ENCODE results near the gene PMPCB.
A peak's percentile ranks its signal among the peaks of the same experiment; 100 is the strongest.

PMPCB gene

GRCh38 chr7:103325744-103326143, 28.5 kb downstream of the PMPCB start:
- no peak for DNase-seq (ENCODE audit: low read depth in 2 of 2)

DNA sequence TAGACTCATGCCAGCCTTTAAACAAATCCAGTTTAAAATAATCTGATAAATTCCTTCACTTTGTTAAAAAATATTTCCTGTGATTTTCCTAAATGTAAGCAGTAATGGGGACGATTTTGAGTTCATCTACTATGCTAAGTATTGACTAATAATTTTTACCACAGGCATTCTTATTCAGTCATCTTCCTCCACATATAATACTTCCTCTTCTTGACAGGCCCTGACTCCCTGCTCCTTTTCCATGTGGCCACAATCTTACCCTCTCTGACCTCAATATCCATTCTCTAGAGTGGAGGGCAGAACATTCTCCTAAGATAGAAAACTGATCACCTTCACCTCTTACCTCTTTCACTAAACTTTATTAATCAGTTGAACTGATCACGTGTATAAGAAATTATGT, 39.5 kb downstream of the PMPCB start:
- no peak for DNase-seq (ENCODE audit: low read depth in 2 of 2)

DNA sequence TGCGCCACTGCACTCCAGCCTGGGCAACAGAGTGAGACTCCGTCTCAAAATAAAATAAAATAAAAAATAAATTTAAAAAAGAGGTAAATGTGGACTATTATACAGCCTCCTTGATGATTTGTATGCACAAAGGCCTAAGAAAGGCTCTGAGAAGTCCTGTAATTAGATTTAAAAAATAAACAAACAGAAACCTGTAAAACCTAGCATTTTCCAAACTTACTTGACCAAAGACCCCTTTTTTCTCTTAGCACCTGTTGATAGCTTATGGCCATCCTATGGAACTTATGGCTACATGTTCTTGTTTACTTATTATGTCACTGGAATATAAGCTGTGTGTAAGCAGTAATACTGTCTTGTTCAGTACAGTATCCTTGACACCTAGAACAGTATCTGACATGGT, 41.6 kb downstream of the PMPCB start:
- no peak for DNase-seq (ENCODE audit: low read depth in 2 of 2)

DNA sequence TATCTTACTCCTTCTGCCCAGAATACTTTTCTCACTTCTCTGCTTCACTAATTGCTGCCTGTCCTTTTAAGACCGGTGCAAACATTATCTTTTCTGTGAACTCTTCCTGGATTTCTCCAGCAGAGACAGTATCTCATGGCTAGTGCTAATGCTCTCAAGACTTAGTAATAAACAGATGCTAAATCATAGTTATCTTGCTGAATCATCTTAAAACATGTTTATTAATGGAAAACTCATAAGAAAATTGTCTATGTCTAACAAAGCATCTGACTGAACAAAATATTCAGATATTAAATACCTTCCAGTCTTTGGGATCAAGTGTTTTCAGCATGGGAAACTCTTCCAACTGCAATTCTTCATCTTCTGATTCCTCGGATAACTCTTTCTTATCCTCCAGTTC, 44.2 kb downstream of the PMPCB start:
- no peak for DNase-seq (ENCODE audit: low read depth in 2 of 2)

- no peak for DNase-seq (ENCODE audit: low read depth in 2 of 2)
These were observed 46.1 kb downstream of the PMPCB start for GRCh38 chr7:103343332-103343731.

DNA sequence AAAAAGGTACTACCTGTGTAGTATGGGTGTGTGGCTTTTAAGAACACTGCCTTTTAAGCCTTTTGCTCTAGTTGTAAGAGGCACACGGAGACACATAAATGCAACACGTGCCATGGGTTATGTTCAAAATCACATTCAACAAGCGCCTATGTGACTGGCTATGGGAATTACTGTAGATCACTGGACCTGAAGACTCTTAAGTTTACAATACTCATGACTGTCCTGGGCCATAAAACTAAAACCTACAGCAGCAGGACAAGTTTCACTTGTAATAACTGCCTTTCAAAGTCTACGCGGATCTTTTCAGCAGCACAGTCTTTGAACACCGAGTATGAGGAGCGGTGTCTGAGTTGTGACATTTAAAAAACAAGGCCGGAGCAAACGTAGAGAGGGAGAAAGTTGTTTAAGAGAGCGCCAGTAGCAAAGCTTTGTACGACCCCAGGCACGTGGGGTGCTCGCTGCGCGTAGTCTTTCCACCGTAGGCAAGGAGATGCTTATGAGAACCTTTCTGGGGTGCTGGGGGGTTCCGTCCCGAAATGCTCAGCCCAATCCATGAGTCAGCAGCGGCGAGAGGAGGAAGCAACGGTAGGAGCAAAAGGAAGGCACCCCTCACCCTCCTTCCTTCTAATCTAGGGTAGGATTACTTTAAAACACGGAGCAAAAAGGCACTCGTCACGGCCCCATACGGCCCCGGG, 46.7 kb downstream of the PMPCB start:
- peak; percentile 1 to 4 for DNase-seq (ENCODE audit: low read depth in 2 of 2)

DNA sequence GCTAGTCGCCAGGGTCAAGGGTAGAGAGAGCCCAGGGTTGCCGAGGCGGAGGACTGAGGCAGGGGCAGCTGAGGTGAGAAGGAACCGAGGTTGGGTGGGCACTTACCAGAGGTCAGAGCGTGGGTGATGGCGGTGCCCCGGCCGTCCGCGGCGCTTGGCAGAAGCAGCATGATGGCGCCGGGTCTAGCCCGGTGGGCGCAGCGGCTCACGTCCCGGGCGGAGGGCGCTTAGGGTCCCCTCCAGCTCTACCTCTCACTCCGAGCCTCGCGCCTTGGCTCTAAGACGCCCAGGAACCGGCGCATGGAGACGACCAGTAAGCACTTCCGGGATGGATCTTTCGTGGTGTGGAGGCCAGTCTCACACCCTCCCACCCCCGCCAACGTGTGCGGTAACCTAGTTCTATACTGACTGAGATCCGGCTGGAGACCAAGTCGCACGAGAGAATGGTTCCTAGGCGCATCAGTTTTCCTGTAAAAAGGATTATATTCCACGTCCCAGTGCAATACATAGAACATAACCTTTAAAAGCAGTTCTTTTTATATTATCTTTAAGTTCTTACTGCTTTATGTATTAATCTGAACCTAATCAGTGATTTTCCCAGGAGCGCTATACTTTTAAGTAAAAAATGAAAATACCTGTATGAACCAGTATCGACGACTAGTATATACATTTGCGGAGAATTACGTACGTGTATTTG, 47.4 kb downstream of the PMPCB start, which contains the start of gene DNAJC2:
Gene DNAJC2, minus strand, starts transcription at position 315 of the 697 bp plus-strand sequence. Its CDS starts 145 bp downstream, at position 170.
- peak; percentile 62 to 69 for DNase-seq (ENCODE audit: low read depth in 2 of 2)

- no peak for DNase-seq (ENCODE audit: low read depth in 2 of 2)
These were observed 49.2 kb downstream of the PMPCB start for GRCh38 chr7:103346396-103346795.

GRCh38 chr7:103347507-103348267, 50.5 kb downstream of the PMPCB start, which contains the start of gene PSMC2:
TSS of gene PSMC2 (plus strand) at chr7:103347643. CDS start at chr7:103347712, 69 bp downstream.
- peak; percentile 57 to 68 for DNase-seq (ENCODE audit: low read depth in 2 of 2)

- no peak for DNase-seq (ENCODE audit: low read depth in 2 of 2)
These were observed 51.2 kb downstream of the PMPCB start for GRCh38 chr7:103348452-103348851.

GRCh38 chr7:103348959-103349358, 51.7 kb downstream of the PMPCB start:
- no peak for DNase-seq (ENCODE audit: low read depth in 2 of 2)

DNA sequence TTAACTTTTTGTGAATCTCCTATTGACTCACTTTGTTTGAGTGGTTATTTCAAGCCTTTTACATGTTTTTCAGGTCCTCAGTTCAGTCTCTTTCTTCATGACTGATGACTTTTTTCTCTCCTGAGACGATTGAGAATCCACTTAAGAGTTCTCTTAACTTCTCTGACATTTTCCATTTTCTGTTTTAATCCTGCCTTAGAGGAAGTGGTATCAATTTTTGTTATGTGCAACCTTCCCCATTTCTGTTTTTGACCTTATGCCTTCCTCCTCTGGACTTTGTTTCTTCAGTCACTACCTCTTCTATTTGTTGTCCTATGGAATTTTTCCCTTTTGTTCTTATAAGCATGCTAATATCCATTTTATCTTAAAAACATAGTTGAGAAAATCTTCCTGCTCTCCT, 52.6 kb downstream of the PMPCB start:
- DNase-seq (ENCODE audit: low read depth in 2 of 2) = no peak

Data from stimulated activated CD8-positive, alpha-beta memory T cell treated with anti-CD3 and anti-CD28 coated beads, Interleukin-2, amount 100 ng/mL, for 1 hour (primary cell).